ENCODE measurements around the gene HDHD5.

GRCh38 chr22:17135153-17135760 lies 23.8 kb downstream of the HDHD5 start:
- TF ChIP-seq, protein P1, sequence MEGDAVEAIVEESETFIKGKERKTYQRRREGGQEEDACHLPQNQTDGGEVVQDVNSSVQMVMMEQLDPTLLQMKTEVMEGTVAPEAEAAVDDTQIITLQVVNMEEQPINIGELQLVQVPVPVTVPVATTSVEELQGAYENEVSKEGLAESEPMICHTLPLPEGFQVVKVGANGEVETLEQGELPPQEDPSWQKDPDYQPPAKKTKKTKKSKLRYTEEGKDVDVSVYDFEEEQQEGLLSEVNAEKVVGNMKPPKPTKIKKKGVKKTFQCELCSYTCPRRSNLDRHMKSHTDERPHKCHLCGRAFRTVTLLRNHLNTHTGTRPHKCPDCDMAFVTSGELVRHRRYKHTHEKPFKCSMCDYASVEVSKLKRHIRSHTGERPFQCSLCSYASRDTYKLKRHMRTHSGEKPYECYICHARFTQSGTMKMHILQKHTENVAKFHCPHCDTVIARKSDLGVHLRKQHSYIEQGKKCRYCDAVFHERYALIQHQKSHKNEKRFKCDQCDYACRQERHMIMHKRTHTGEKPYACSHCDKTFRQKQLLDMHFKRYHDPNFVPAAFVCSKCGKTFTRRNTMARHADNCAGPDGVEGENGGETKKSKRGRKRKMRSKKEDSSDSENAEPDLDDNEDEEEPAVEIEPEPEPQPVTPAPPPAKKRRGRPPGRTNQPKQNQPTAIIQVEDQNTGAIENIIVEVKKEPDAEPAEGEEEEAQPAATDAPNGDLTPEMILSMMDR (IDR thresholded peaks at IDR 0.05): no peak
- TF ChIP-seq EP300 (IDR thresholded peaks at IDR 0.05): no peak

Data from sigmoid colon (tissue), 4 donors.